Neural cell (in vitro differentiated cells): Measurements from ENCODE around the gene GLI3. TPM values are rescaled to one million over a fixed set of nuclear protein-coding genes. Genes with fewer than 3 reads are reported as not detected.
"Not testable (repeated sequence)": the region's sequence is repeated elsewhere in the genome, so short reads cannot be mapped to it uniquely, and the experiment has no call there.

Experiments used
- H2AFZ ChIP-seq: fragments of 200-600, 300-800 bp; sonication (generic), shearing (Covaris generic); 2 replicates; pipeline ENCODE4 v1.6.0; 2014; ENCODE audit warnings: low read depth, mild to moderate bottlenecking, antibody characterized with exemption, low read length, moderate library complexity
- H3F3A ChIP-seq: fragments of 200-600 bp; shearing (Covaris generic); 2 replicates; pipeline ENCODE4 v1.6.1; 2016; ENCODE audit warnings: mild to moderate bottlenecking, moderate library complexity, mixed read lengths, antibody characterized with exemption, low read length; ENCODE audit not compliant: insufficient read depth, poor library complexity, severe bottlenecking
- H3K27ac ChIP-seq: fragments of 200-600, 300-800 bp; sonication (generic), shearing (Covaris generic); 2 replicates; pipeline ENCODE4 v1.5.1; 2014; ENCODE audit warnings: mild to moderate bottlenecking, low read length, moderate library complexity
- H3K27me3 ChIP-seq: fragments of 300-800, 200-600 bp; sonication (generic), shearing (Covaris generic); 2 replicates; pipeline ENCODE4 v1.6.0; 2014; ENCODE audit warnings: mild to moderate bottlenecking, low read depth, low read length, moderate library complexity; ENCODE audit not compliant: insufficient read depth
- H3K36me3 ChIP-seq: fragments of 300-800, 200-600 bp; sonication (generic), shearing (Covaris generic); 2 replicates; pipeline ENCODE4 v1.5.1; 2014; ENCODE audit warnings: mild to moderate bottlenecking, antibody characterized with exemption, low read length, moderate library complexity; ENCODE audit not compliant: insufficient read depth
- H3K4me2 ChIP-seq: fragments of 300-800, 200-600 bp; sonication (generic), shearing (Covaris generic); 2 replicates; pipeline ENCODE4 v1.6.0; 2014; ENCODE audit warnings: mild to moderate bottlenecking, low read length
- H3K4me3 ChIP-seq: fragments of 300-800, 200-600 bp; sonication (generic), shearing (Covaris generic); 2 replicates; pipeline ENCODE4 v1.5.1; 2014; ENCODE audit warnings: mild to moderate bottlenecking, low read length, moderate library complexity
- H3K79me2 ChIP-seq: fragments of 200-600 bp; shearing (Covaris generic); replicated peaks from 2 replicates; pipeline ENCODE4 v1.6.0; 2014; ENCODE audit warnings: mild to moderate bottlenecking, low read length, moderate library complexity; ENCODE audit not compliant: insufficient read depth
- H3K9ac ChIP-seq: fragments of 300-800, 200-600 bp; sonication (generic), shearing (Covaris generic); 2 replicates; pipeline ENCODE4 v1.6.1; 2016; ENCODE audit warnings: mild to moderate bottlenecking, low read length, mixed read lengths
- H3K9me2 ChIP-seq: fragments of 200-600 bp; shearing (Covaris generic); 2 replicates; pipeline ENCODE4 v1.6.1; 2016; ENCODE audit warnings: mild to moderate bottlenecking, low read length, mixed read lengths; ENCODE audit not compliant: insufficient read depth
- H3K9me3 ChIP-seq: fragments of 200-600, 300-800 bp; sonication (generic), shearing (Covaris generic); 2 replicates; pipeline ENCODE4 v1.6.1; 2016; ENCODE audit warnings: mild to moderate bottlenecking, mixed run types, low read length, moderate library complexity, mixed read lengths
- H4K20me1 ChIP-seq: fragments of 200-600 bp; shearing (Covaris generic); 2 replicates; pipeline ENCODE4 v1.6.1; 2016; ENCODE audit warnings: mild to moderate bottlenecking, mixed run types; ENCODE audit not compliant: insufficient read depth
- EP300 ChIP-seq: fragments of 450-650 bp; conservative IDR thresholded peaks from 2 replicates; pipeline ENCODE4 v1.6.1; 2014; ENCODE audit warnings: antibody characterized with exemption, mild to moderate bottlenecking, moderate library complexity; ENCODE audit not compliant: poor library complexity, severe bottlenecking
- EZH2 ChIP-seq: fragments of 200-600, 300-800 bp; shearing (Covaris generic), sonication (generic); IDR thresholded peaks from 2 replicates; pipeline ENCODE4 v1.6.1; 2014; ENCODE audit warnings: antibody characterized with exemption, low read length, borderline replicate concordance, mild to moderate bottlenecking; ENCODE audit not compliant: insufficient read depth, poor library complexity, severe bottlenecking
- MXI1 ChIP-seq: fragments of 450-650 bp; conservative IDR thresholded peaks from 2 replicates; pipeline ENCODE4 v1.6.1; 2014; ENCODE audit warnings: antibody characterized with exemption, mild to moderate bottlenecking; ENCODE audit not compliant: poor library complexity, severe bottlenecking
- POLR2AphosphoS5 ChIP-seq: IDR thresholded peaks from 2 replicates; pipeline ENCODE4 v1.6.1; 2012
- RAD21 ChIP-seq: fragments of 450-650 bp; conservative IDR thresholded peaks from 2 replicates; pipeline ENCODE4 v1.6.1; 2014; ENCODE audit warnings: antibody characterized with exemption, mild to moderate bottlenecking, moderate library complexity
- SMC3 ChIP-seq: fragments of 450-650 bp; conservative IDR thresholded peaks from 2 replicates; pipeline ENCODE4 v1.6.1; 2014; ENCODE audit warnings: antibody characterized with exemption, mild to moderate bottlenecking, moderate library complexity; ENCODE audit not compliant: poor library complexity
- TAF1 ChIP-seq: IDR thresholded peaks from 2 replicates; pipeline ENCODE4 v1.6.1; 2012; ENCODE audit warnings: low read depth
- polyA plus RNA-seq: library from polyadenylated mRNA; depleted of rRNA; stranded (reverse); fragments of >200 nt; gene quantifications from 2 replicates; pipeline ENCODE4 v1.2.3, GENCODE V29; 2014
- TF ChIP-seq, protein P1 (sequence below): IDR thresholded peaks from 2 replicates; pipeline ENCODE4 v1.6.1; 2012; ENCODE audit warnings: borderline replicate concordance
- TF ChIP-seq, protein P2 (sequence below): fragments of 450-650 bp; IDR thresholded peaks from 2 replicates; pipeline ENCODE4 v1.5.1; 2014; ENCODE audit warnings: antibody characterized with exemption, mild to moderate bottlenecking, moderate library complexity; ENCODE audit not compliant: poor library complexity, severe bottlenecking

Gene GLI3
- polyA plus RNA-seq, 1 donor from 2014 or later: 0.19 TPM

DNA sequence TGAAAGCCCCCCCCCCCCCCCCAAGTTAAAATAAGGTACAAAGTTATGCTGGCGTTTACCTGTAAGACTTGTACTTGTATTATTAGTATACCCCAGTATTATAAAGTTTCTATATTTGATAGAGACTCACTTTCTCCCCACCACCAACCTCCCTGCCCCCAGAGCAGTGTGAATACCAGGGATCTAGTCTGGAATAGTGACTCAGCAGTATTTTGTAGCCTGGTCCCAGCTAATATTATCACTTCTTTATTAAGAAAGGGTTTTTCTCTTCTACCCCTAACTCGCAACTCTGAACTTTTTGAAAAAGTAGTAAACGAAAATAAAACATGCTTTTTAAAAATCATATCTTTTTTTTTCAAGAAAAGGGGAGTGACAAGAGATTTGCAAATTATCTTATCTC, 26.7 kb downstream of the GLI3 start:
- no peaks in the 10 kb centered on the region for H3K9me3 ChIP-seq
- no peak overlapping the region for H3K4me2 ChIP-seq
- H3K27me3 ChIP-seq: no peaks in the 10 kb centered on the region
- H3K79me2 ChIP-seq: peaks cover 77% of the 10 kb centered on the region
- H3K4me3 ChIP-seq: no peak overlapping the region
- H3F3A ChIP-seq: no peaks in the 10 kb centered on the region
- no peak for TF ChIP-seq POLR2AphosphoS5
- H3K9ac ChIP-seq: no peak overlapping the region
- no peaks in the 10 kb centered on the region for H3K9me2 ChIP-seq
- no peak overlapping the region for H3K27ac ChIP-seq
- H2AFZ ChIP-seq: no peak overlapping the region
- H4K20me1 ChIP-seq: no peaks in the 10 kb centered on the region
- H3K36me3 ChIP-seq: no peaks in the 10 kb centered on the region

DNA sequence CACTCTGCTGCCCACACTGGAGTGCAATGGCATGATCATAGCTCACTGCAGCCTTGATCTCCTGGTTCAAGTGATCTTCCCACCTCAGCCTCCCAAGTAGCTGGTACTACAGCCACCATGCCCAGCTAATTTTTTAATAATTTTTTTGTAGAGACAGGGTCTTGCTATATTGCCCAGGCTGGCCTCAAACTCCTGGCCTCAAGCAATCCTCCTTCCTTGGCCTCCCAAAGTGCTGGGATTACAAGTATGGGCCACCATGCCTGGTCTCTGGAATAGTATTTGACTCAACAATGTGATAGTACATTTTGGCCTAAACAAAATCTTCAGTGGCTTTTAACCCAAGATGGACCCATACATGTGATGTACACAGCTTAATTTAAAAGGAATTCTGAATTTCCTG, 27.9 kb downstream of the GLI3 start:
- not testable (repeated sequence) for H3K9me2 ChIP-seq, H4K20me1 ChIP-seq, H3F3A ChIP-seq, H3K36me3 ChIP-seq, H3K27me3 ChIP-seq, H3K4me3 ChIP-seq, H3K27ac ChIP-seq, H3K9ac ChIP-seq, H3K9me3 ChIP-seq, H3K4me2 ChIP-seq, H2AFZ ChIP-seq
- peaks cover 80% of the 10 kb centered on the region for H3K79me2 ChIP-seq

DNA sequence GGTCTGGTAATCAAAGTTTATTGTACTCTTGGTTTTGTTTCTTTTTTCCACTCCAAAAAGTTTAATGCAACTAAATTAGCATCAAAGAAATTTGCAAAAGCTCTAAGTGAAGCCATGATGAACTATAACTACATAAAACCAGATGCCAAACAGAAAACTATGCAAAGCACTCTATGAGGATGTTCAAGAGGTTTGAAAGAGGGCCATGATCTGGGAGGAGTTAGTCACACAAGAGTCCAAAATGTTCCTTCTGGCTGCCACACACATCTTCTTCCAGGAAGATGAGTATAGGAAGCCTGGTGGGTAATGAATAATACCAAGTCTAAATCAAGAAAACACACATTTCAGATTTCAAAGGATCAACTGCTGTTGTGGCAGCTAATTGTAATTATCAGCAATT, 28.4 kb downstream of the GLI3 start:
- H3K9me2 ChIP-seq: no peaks in the 10 kb centered on the region
- no peaks in the 10 kb centered on the region for H3K27me3 ChIP-seq
- no peak overlapping the region for H3K4me2 ChIP-seq
- peaks cover 85% of the 10 kb centered on the region for H3K79me2 ChIP-seq
- H3K36me3 ChIP-seq: no peaks in the 10 kb centered on the region
- no peak overlapping the region for H3K9ac ChIP-seq
- H3F3A ChIP-seq: no peaks in the 10 kb centered on the region
- H4K20me1 ChIP-seq: no peaks in the 10 kb centered on the region
- H3K4me3 ChIP-seq: no peak overlapping the region
- no peak overlapping the region for H3K27ac ChIP-seq
- no peaks in the 10 kb centered on the region for H3K9me3 ChIP-seq
- TF ChIP-seq SMC3: no peak
- TF ChIP-seq, protein P1, sequence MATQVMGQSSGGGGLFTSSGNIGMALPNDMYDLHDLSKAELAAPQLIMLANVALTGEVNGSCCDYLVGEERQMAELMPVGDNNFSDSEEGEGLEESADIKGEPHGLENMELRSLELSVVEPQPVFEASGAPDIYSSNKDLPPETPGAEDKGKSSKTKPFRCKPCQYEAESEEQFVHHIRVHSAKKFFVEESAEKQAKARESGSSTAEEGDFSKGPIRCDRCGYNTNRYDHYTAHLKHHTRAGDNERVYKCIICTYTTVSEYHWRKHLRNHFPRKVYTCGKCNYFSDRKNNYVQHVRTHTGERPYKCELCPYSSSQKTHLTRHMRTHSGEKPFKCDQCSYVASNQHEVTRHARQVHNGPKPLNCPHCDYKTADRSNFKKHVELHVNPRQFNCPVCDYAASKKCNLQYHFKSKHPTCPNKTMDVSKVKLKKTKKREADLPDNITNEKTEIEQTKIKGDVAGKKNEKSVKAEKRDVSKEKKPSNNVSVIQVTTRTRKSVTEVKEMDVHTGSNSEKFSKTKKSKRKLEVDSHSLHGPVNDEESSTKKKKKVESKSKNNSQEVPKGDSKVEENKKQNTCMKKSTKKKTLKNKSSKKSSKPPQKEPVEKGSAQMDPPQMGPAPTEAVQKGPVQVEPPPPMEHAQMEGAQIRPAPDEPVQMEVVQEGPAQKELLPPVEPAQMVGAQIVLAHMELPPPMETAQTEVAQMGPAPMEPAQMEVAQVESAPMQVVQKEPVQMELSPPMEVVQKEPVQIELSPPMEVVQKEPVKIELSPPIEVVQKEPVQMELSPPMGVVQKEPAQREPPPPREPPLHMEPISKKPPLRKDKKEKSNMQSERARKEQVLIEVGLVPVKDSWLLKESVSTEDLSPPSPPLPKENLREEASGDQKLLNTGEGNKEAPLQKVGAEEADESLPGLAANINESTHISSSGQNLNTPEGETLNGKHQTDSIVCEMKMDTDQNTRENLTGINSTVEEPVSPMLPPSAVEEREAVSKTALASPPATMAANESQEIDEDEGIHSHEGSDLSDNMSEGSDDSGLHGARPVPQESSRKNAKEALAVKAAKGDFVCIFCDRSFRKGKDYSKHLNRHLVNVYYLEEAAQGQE: no peak
- TF ChIP-seq, protein P2, sequence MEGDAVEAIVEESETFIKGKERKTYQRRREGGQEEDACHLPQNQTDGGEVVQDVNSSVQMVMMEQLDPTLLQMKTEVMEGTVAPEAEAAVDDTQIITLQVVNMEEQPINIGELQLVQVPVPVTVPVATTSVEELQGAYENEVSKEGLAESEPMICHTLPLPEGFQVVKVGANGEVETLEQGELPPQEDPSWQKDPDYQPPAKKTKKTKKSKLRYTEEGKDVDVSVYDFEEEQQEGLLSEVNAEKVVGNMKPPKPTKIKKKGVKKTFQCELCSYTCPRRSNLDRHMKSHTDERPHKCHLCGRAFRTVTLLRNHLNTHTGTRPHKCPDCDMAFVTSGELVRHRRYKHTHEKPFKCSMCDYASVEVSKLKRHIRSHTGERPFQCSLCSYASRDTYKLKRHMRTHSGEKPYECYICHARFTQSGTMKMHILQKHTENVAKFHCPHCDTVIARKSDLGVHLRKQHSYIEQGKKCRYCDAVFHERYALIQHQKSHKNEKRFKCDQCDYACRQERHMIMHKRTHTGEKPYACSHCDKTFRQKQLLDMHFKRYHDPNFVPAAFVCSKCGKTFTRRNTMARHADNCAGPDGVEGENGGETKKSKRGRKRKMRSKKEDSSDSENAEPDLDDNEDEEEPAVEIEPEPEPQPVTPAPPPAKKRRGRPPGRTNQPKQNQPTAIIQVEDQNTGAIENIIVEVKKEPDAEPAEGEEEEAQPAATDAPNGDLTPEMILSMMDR: no peak
- no peak for TF ChIP-seq TAF1
- no peak for TF ChIP-seq POLR2AphosphoS5
- no peak for TF ChIP-seq EP300
- TF ChIP-seq RAD21: no peak
- TF ChIP-seq MXI1: no peak
- no peak for TF ChIP-seq EZH2
- no peak overlapping the region for H2AFZ ChIP-seq
